HepG2 (cell line): ENCODE data around the gene RAD9A. TPM values are rescaled to one million over a fixed set of nuclear protein-coding genes. Genes with fewer than 3 reads are reported as not detected.

ENCODE experiments used
- ATAC-seq: fragments of 200-7000 bp; cut with Tn5 transposase; 3 replicates; pipeline ENCODE4 v1.9.1; 2020; ENCODE audit warnings: mild to moderate bottlenecking, moderate library complexity
- BruUV-seq: library from RNA; stranded (reverse); fragments of 400-500 nt; replicated peaks from 2 replicates; lab custom pipeline; 2021; lab: Mats Ljungman, UMichigan
- CTCF ChIA-PET: fragments of 300-600 bp; formaldehyde crosslinking; extraction: SDS; loops from one replicate; lab custom pipeline; 2021; ENCODE audit warnings: low total read pairs, inconsistent platforms, low intra/inter-chr PET ratio; lab: Yijun Ruan, JAX
- POLR2A ChIA-PET: fragments of 350-600 bp; sonication (Branson Sonifier 250); formaldehyde crosslinking; loops from one replicate; lab custom pipeline; 2020; ENCODE audit warnings: antibody characterized with exemption, inconsistent platforms; lab: Yijun Ruan, JAX
- DNase-seq: peaks from one replicate; pipeline ENCODE4 v3.0.0-alpha.2; 2015; ENCODE audit warnings: low spot score
- FAIRE-seq: peaks from 3 replicates; lab custom pipeline; 2011; peaks lifted over from hg19 to GRCh38; lab: Jason Lieb, UNC
- H2AFZ ChIP-seq: one replicate; pipeline ENCODE4 v1.6.1; 2011; ENCODE audit warnings: low read length, inconsistent platforms
- H3K27ac ChIP-seq: fragments of 300-600 bp; 3 replicates; pipeline ENCODE4 v1.8.0; 2011; ENCODE audit warnings: mixed run types, mild to moderate bottlenecking, mixed read lengths, low read length, inconsistent platforms; ENCODE audit not compliant: insufficient read depth; ENCODE audit errors: extremely low read length
- H3K27me3 ChIP-seq, 2 experiments: fragments of 200-600 bp in 1 of 2; 2 replicates in 1 of 2; 3 replicates in 1 of 2; pipeline versions ENCODE4 v1.6.0 to v1.8.0; 2011; ENCODE audit warnings: low read length in 2 of 2, mild to moderate bottlenecking in 2 of 2, moderate library complexity in 2 of 2, inconsistent platforms in 1 of 2; ENCODE audit not compliant: insufficient read depth in 2 of 2, control insufficient read depth in 1 of 2
- H3K36me3 ChIP-seq, 2 experiments: fragments of 200-600 bp in 1 of 2; replicated peaks in 1 of 2; 2 replicates in 1 of 2; 3 replicates in 1 of 2; pipeline versions ENCODE4 v1.5.1 to v1.8.0; 2011; ENCODE audit warnings: low read length in 2 of 2, inconsistent platforms in 1 of 2; ENCODE audit not compliant: insufficient read depth in 2 of 2, control insufficient read depth in 1 of 2
- H3K4me1 ChIP-seq: 2 replicates; pipeline ENCODE4 v1.5.1; 2012; ENCODE audit warnings: low read length, inconsistent platforms; ENCODE audit not compliant: insufficient read depth
- H3K4me2 ChIP-seq: 2 replicates; pipeline ENCODE4 v1.6.0; 2011; ENCODE audit warnings: low read depth, low read length, inconsistent platforms
- H3K4me3 ChIP-seq, 3 experiments: fragments of 200-600 bp in 1 of 3; sonication (generic), shearing (Covaris generic) in 1 of 3; replicated peaks in 1 of 3; 2 replicates each; pipeline ENCODE4 v1.5.1; 2011 to 2016; ENCODE audit warnings: low read length in 3 of 3, inconsistent platforms in 2 of 3, low read depth in 2 of 3, mild to moderate bottlenecking in 2 of 3, control low read depth in 1 of 3, mixed read lengths in 1 of 3; ENCODE audit not compliant: insufficient read depth in 1 of 3
- H3K79me2 ChIP-seq: one replicate; pipeline ENCODE4 v1.6.1; 2011; ENCODE audit warnings: low read length, inconsistent platforms; ENCODE audit not compliant: insufficient read depth
- H3K9ac ChIP-seq: 2 replicates; pipeline ENCODE4 v1.6.0; 2011; ENCODE audit warnings: mild to moderate bottlenecking, low read depth, low read length, inconsistent platforms; ENCODE audit not compliant: insufficient read depth
- H3K9me3 ChIP-seq: 2 replicates; pipeline ENCODE4 v1.5.1; 2012; ENCODE audit warnings: mild to moderate bottlenecking, low read length
- H4K20me1 ChIP-seq: 2 replicates; pipeline ENCODE4 v1.6.0; 2011; ENCODE audit warnings: inconsistent platforms, mild to moderate bottlenecking, low read length, moderate library complexity; ENCODE audit not compliant: insufficient read depth
- MIER2 ChIP-seq: IDR thresholded peaks from 2 replicates; pipeline ENCODE4 v1.6.1; 2016; ENCODE audit warnings: missing biosample characterization, missing genetic modification reagents
- NFYB ChIP-seq: sonication (generic); formaldehyde crosslinking; IDR thresholded peaks from 2 replicates; pipeline ENCODE4 v1.4.0; 2020; ENCODE audit warnings: missing genetic modification reagents
- NKX3-1 ChIP-seq: sonication (generic); formaldehyde crosslinking; IDR thresholded peaks from 2 replicates; pipeline ENCODE4 v1.5.0; 2020; ENCODE audit warnings: missing genetic modification reagents
- SMARCE1 ChIP-seq: fragments of 450-650 bp; IDR thresholded peaks from 2 replicates; pipeline ENCODE4 v1.6.1; 2017; ENCODE audit warnings: borderline replicate concordance
- TOPORS ChIP-seq: sonication (generic); formaldehyde crosslinking; IDR thresholded peaks from 2 replicates; pipeline ENCODE4 v1.8.0; 2023; ENCODE audit warnings: mild to moderate bottlenecking, missing genetic modification reagents
- ZBTB20 ChIP-seq: sonication (generic); formaldehyde crosslinking; IDR thresholded peaks from 2 replicates; pipeline ENCODE4 v1.8.1; 2023; ENCODE audit warnings: missing genetic modification reagents, low read depth, mild to moderate bottlenecking, borderline replicate concordance
- ZFP36 ChIP-seq: fragments of 150-350 bp; IDR thresholded peaks from 2 replicates; pipeline ENCODE4 v1.6.1; 2018; ENCODE audit warnings: borderline replicate concordance, low read length, low read depth; ENCODE audit not compliant: partially characterized antibody
- ZFX ChIP-seq: sonication (generic); formaldehyde crosslinking; IDR thresholded peaks from 2 replicates; pipeline ENCODE4 v1.4.0; 2020; ENCODE audit warnings: mild to moderate bottlenecking, low read depth, missing genetic modification reagents, moderate library complexity
- ZNF136 ChIP-seq: sonication (generic); formaldehyde crosslinking; IDR thresholded peaks from 2 replicates; pipeline ENCODE4 v1.8.1; 2022; ENCODE audit warnings: low read depth, mild to moderate bottlenecking, moderate library complexity, missing genetic modification reagents
- ZNF549 ChIP-seq: sonication (generic); formaldehyde crosslinking; IDR thresholded peaks from 2 replicates; pipeline ENCODE4 v1.5.0; 2020; ENCODE audit warnings: missing genetic modification reagents
- ZNF619 ChIP-seq: sonication (generic); formaldehyde crosslinking; IDR thresholded peaks from 2 replicates; pipeline ENCODE4 v1.4.0; 2020; ENCODE audit warnings: mild to moderate bottlenecking, missing genetic modification reagents
- ZNF737 ChIP-seq: sonication (generic); formaldehyde crosslinking; IDR thresholded peaks from 2 replicates; pipeline ENCODE4 v1.5.0; 2020; ENCODE audit warnings: missing genetic modification reagents, mild to moderate bottlenecking, borderline replicate concordance
- ZNF790 ChIP-seq: sonication (generic); formaldehyde crosslinking; IDR thresholded peaks from 2 replicates; pipeline ENCODE4 v1.8.0; 2022; ENCODE audit warnings: missing genetic modification reagents, mild to moderate bottlenecking, borderline replicate concordance
- WGBS: methylation state at CpG from one replicate; pipeline ENCODE4 v1.1.6; 2017; ENCODE audit warnings: low lambda C conversion rate; 5-methylcytosine and 5-hydroxymethylcytosine counted together
- in situ Hi-C: cut with HindIII; loops from 2 replicates; pipeline ENCODE4 v1.10.0; 2017; ENCODE audit warnings: low pct_unique_long_range_greater_than_20kb; ENCODE audit not compliant: extremely low pct_ligation_motif_present
- intact Hi-C: fragments of 100-400 bp; cut with micrococcal nuclease; formaldehyde crosslinking; loops from one replicate; pipeline ENCODE4 v1.10.0; 2022; ENCODE audit not compliant: unreplicated experiment
- polyA plus RNA-seq, 8 experiments: library from polyadenylated mRNA; depleted of rRNA in 3 of 8; stranded (reverse) in 7 of 8; unstranded in 1 of 8; fragments of >200 nt; fragmentation: Illumina TruSeq in 4 of 8; extraction: Trizol in 4 of 8; gene quantifications; 2 replicates each; pipeline versions ENCODE4 v1.2.1 to v1.2.3, GENCODE V29; 2011 to 2016; ENCODE audit warnings: low read depth in 4 of 8, missing spikeins in 1 of 8, mixed read lengths in 1 of 8; ENCODE audit not compliant: insufficient read depth in 1 of 8
- total RNA-seq, 5 experiments: library from RNA; depleted of rRNA; stranded (reverse); fragments of >200 nt; fragmentation: Illumina TruSeq; extraction: Trizol; gene quantifications; 2 replicates each; pipeline ENCODE4 v1.2.3, GENCODE V29; 2016; ENCODE audit warnings: low read depth in 1 of 5
- TF ChIP-seq, protein P1 (sequence below): IDR thresholded peaks from 2 replicates; pipeline ENCODE4 v1.6.1; 2016; ENCODE audit warnings: mild to moderate bottlenecking
- TF ChIP-seq, protein P2 (sequence below): IDR thresholded peaks from 2 replicates; pipeline ENCODE4 v1.6.1; 2012; ENCODE audit warnings: low read length, improper control_type of control experiment
- TF ChIP-seq, protein P3 (sequence below): sonication (generic); formaldehyde crosslinking; IDR thresholded peaks from 2 replicates; pipeline ENCODE4 v1.4.0; 2020; ENCODE audit warnings: mild to moderate bottlenecking, missing genetic modification reagents
- TF ChIP-seq, protein P4 (sequence below): sonication (generic); formaldehyde crosslinking; IDR thresholded peaks from 2 replicates; pipeline ENCODE4 v1.8.1; 2023; ENCODE audit warnings: mild to moderate bottlenecking, missing genetic modification reagents, borderline replicate concordance
- TF ChIP-seq, protein P5 (sequence below): sonication (generic); formaldehyde crosslinking; IDR thresholded peaks from 2 replicates; pipeline ENCODE4 v1.5.1; 2020; ENCODE audit warnings: mild to moderate bottlenecking, missing genetic modification reagents, moderate library complexity

RAD9A gene
- total and polyA plus RNA-seq, 2 of the 13 experiments (the other 11 are each of a cell fraction or from before 2014, with no cell fraction given) = 10.1 to 15.7 TPM

DNA sequence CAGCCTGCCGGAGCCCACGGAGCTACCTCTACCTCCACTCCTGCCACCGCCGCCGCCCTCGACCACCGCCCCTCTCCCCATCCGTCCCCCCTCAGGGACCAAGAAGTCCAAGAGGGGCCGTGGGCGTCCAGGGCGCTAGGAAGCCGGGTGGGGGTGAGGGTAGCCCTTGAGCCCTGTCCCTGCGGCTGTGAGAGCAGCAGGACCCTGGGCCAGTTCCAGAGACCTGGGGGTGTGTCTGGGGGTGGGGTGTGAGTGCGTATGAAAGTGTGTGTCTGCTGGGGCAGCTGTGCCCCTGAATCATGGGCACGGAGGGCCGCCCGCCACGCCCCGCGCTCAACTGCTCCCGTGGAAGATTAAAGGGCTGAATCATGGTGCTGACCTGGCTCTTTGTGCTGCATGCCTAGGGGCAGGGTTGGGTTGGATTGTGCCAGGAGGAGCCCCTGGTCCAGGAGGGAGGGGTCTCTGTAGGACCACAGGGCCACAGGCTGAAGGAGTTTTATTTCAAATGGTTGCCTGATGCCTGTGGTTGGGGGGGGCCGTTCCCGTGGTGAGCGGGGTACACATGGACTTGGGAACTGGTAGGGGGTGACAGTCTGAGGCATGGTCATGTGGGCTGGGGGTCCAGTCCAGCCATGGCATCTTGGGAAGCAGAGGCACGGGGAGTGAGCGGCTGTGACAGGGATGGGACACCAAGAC lies 43.4 kb downstream of the RAD9A start:
- H3K27ac ChIP-seq = no peak overlapping the region
- ChIA-PET POLR2A (no interaction called here), CTCF (no interaction called here)
- H3K27me3 ChIP-seq = no peaks in the 10 kb centered on the region
- no peak overlapping the region for H3K4me3 ChIP-seq
- H2AFZ ChIP-seq = no peak overlapping the region
- ATAC-seq (no peak), DNase-seq (no peak), FAIRE-seq (no peak)
- H3K4me1 ChIP-seq = no peaks in the 10 kb centered on the region
- peaks cover 15 to 28% of the 10 kb centered on the region in 2 experiments; a peak in 4 of 5 replicates for H3K36me3 ChIP-seq
- in situ Hi-C loops = no loop called here
- no peaks in the 10 kb centered on the region for H4K20me1 ChIP-seq
- intact Hi-C loops = no loop called here
- H3K4me2 ChIP-seq = no peak overlapping the region
- no peaks in the 10 kb centered on the region for H3K79me2 ChIP-seq
- TF ChIP-seq, protein P1, sequence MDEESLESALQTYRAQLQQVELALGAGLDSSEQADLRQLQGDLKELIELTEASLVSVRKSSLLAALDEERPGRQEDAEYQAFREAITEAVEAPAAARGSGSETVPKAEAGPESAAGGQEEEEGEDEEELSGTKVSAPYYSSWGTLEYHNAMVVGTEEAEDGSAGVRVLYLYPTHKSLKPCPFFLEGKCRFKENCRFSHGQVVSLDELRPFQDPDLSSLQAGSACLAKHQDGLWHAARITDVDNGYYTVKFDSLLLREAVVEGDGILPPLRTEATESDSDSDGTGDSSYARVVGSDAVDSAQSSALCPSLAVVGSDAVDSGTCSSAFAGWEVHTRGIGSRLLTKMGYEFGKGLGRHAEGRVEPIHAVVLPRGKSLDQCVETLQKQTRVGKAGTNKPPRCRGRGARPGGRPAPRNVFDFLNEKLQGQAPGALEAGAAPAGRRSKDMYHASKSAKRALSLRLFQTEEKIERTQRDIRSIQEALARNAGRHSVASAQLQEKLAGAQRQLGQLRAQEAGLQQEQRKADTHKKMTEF = no peak
- TF ChIP-seq ZFP36 = no peak
- TF ChIP-seq TOPORS = no peak
- TF ChIP-seq ZBTB20 (CRISPR knock-in tag) = no peak
- TF ChIP-seq ZFX = no peak
- no peak for TF ChIP-seq SMARCE1
- TF ChIP-seq ZNF619 (CRISPR knock-in tag) = no peak
- TF ChIP-seq, protein P2, sequence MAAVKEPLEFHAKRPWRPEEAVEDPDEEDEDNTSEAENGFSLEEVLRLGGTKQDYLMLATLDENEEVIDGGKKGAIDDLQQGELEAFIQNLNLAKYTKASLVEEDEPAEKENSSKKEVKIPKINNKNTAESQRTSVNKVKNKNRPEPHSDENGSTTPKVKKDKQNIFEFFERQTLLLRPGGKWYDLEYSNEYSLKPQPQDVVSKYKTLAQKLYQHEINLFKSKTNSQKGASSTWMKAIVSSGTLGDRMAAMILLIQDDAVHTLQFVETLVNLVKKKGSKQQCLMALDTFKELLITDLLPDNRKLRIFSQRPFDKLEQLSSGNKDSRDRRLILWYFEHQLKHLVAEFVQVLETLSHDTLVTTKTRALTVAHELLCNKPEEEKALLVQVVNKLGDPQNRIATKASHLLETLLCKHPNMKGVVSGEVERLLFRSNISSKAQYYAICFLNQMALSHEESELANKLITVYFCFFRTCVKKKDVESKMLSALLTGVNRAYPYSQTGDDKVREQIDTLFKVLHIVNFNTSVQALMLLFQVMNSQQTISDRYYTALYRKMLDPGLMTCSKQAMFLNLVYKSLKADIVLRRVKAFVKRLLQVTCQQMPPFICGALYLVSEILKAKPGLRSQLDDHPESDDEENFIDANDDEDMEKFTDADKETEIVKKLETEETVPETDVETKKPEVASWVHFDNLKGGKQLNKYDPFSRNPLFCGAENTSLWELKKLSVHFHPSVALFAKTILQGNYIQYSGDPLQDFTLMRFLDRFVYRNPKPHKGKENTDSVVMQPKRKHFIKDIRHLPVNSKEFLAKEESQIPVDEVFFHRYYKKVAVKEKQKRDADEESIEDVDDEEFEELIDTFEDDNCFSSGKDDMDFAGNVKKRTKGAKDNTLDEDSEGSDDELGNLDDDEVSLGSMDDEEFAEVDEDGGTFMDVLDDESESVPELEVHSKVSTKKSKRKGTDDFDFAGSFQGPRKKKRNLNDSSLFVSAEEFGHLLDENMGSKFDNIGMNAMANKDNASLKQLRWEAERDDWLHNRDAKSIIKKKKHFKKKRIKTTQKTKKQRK = no peak
- no peak for TF ChIP-seq NFYB (CRISPR knock-in tag)
- TF ChIP-seq ZNF549 = no peak
- no peak for TF ChIP-seq MIER2
- no peak for TF ChIP-seq ZNF790 (CRISPR knock-in tag)
- TF ChIP-seq NKX3-1 (CRISPR knock-in tag) = no peak
- TF ChIP-seq ZNF737 = no peak
- TF ChIP-seq, protein P3, sequence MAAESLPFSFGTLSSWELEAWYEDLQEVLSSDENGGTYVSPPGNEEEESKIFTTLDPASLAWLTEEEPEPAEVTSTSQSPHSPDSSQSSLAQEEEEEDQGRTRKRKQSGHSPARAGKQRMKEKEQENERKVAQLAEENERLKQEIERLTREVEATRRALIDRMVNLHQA = no peak
- TF ChIP-seq, protein P4, sequence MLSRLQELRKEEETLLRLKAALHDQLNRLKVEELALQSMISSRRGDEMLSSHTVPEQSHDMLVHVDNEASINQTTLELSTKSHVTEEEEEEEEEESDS (CRISPR knock-in tag) = no peak
- TF ChIP-seq ZNF136 (CRISPR knock-in tag) = no peak
- TF ChIP-seq, protein P5, sequence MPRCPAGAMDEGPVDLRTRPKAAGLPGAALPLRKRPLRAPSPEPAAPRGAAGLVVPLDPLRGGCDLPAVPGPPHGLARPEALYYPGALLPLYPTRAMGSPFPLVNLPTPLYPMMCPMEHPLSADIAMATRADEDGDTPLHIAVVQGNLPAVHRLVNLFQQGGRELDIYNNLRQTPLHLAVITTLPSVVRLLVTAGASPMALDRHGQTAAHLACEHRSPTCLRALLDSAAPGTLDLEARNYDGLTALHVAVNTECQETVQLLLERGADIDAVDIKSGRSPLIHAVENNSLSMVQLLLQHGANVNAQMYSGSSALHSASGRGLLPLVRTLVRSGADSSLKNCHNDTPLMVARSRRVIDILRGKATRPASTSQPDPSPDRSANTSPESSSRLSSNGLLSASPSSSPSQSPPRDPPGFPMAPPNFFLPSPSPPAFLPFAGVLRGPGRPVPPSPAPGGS = no peak
- no peak overlapping the region for H3K9ac ChIP-seq
- H3K9me3 ChIP-seq = no peaks in the 10 kb centered on the region
- no TSS peak for BruUV-seq
- WGBS = 98% methylated on average over 24 of the region's 26 CpGs
